Measurements from ENCODE around the gene HACD1.

The HACD1 gene

DNA sequence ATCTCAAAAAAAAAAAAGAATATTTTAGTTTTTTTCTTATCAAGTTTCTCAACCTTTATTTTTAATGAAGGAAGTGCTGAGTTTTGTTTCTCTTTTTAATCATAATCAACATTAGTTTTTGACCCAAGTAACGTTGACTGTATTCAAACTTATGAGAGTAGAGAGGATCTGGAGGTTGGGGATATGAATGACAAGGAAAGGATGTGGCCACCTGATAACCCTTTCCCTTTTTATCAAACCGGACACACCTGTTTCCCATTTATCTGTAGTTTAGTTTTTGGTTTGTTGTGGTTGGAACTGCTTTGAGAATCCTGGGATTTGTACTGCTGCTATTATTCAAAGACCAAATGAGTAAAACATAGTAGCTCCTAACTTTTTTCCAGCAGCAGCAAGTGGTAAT, 38.6 kb downstream of the HACD1 start:
- DNase-seq: no peak

GRCh38 chr10:17576768-17577167, 40.4 kb downstream of the HACD1 start:
- no peak for DNase-seq

DNA sequence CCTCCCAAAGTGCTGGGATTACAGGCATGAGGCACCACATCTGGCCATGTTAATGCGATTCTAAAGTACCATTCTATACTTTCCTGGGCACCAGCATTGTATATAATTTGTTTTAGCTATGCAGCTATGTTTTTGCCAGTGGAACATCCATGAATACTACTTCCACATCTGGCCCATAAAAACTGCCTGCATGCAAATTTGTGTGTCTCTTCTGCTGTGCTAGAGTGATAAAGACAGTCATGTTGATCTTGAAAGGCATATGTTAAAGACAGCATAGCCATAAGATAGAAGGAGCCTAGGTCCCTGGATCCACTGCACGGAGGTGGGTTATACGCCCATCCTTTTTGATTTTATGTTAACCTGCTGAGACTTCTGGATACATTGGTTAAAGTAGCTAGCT, 52.3 kb downstream of the HACD1 start:
- no peak for DNase-seq

- no peak for DNase-seq
Measured at GRCh38 chr10:17563452-17563851, 53.7 kb downstream of the HACD1 start.

- DNase-seq: no peak
Measured at GRCh38 chr10:17562614-17563013, 54.6 kb downstream of the HACD1 start.

- DNase-seq: no peak
Measured at GRCh38 chr10:17561111-17561510, 56.1 kb downstream of the HACD1 start.

DNA sequence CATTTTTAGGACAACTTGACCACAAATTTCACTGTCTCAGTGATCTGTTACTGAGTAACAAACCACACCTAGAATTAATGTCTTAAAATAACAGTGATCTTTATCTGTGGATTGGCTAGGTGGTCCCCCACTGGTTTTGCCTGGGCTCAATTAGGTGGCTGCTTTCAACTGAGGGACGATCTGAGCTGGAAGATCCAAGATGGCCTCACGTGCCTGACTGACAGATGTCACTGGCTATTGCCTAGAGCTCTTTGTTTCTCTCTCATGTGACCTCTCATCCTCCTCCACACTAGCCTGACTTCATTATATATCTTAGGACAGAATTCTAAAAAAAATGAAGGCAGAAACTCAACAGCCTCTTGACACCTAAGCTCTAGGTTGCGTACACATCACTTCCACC, 59.7 kb downstream of the HACD1 start:
- DNase-seq: no peak

DNA sequence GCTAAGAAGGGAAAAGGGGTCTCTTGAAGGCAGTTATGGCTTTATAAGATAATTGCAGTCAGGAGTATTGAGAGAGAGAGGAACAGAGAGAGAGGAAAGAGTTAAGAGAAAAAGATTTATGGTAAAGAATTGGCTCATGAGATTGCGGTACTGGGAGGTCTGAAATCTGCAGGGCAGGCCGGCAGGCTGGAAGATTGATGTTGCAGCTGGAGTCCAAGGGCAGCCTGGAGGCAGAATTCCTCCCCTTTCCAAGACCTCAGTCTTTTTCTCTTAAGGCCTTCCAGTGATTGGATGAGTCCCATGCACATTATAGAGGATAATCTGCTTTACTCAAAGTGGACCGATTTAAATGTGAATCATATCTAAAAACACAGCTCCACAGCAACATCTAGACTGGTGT, 68.4 kb downstream of the HACD1 start:
- no peak for DNase-seq

DNA sequence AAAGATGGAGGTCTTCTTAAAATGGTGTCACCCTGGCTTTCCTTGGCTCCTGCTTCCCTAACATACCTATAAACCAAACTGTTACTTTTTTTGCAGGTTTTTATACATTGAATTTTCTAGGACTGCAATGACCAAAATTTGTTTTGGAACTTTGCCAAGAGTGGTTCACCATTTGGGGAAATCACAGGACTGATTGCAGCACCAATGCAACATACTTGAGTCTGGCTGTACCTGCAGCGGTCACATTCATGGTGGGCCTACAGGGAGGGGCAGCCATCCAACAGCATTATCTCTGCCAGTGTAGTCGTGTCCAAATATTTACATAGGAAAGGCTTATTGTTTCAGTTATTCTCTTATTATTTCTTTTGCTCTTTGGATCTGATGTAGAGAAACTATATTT, 69.0 kb downstream of the HACD1 start:
- DNase-seq: no peak

- no peak for DNase-seq
Measured at GRCh38 chr10:17547060-17547459, 70.1 kb downstream of the HACD1 start.

DNA sequence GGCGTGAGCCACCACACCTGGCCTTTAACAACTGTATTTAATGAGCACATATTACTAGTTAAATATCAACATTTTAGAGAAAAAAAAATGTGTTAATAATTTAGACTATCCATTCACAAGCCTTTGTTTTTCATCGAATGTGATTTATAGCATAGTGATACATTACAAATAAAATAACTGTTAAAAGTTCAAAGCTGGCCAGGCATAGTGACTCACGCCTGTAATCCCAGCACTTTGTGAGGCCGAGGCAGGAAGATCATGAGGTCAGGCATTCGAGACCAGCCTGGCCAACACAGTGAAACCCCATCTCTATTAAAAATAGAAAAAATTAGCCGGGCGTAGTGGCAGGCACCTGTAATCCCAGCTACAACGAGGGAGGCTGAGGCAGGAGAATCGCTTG, 72.7 kb downstream of the HACD1 start:
- DNase-seq: no peak

Measured in T-helper 2 cell (primary cell).